Esophagus squamous epithelium (tissue), 4 donors: ENCODE results near the gene ST8SIA1.

Experiments used
- POLR2A ChIP-seq, 4 donors: fragments of 450-650 bp; IDR thresholded peaks; one replicate each; pipeline ENCODE4 v1.6.1; 2017; ENCODE audit warnings: antibody characterized with exemption in 4 of 4, mild to moderate bottlenecking in 4 of 4, moderate library complexity in 3 of 4
- TF ChIP-seq, protein P1 (sequence below), 6 experiments: fragments of 450-650 bp in 4 of 6; fragments of 200-600 bp in 2 of 6; sonication (generic) in 2 of 6; IDR thresholded peaks; one replicate each; pipeline ENCODE4 v1.5.1; 2016 to 2019; ENCODE audit warnings: antibody characterized with exemption in 6 of 6, mild to moderate bottlenecking in 4 of 6, moderate library complexity in 4 of 6

DNA sequence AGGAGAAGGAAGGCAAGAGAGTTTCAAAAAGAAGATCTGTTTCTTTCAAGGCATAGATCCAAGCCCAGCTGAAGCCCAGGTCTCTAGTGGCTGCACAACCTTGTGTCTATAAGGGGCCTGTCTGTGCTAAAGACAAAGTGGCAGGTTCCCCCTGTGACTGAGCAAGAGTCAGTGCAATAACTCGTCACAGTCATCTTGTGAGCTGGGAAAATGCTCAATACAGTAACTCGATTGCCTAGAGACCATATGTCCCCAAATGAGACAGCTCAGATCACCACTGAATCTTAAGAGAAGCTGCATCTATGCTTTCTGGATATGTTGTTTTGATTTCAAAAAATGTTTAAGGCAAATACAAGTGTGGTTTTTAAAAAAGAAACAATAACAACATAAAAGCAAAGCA, 24.2 kb downstream of the ST8SIA1 start:
- TF ChIP-seq, protein P1, sequence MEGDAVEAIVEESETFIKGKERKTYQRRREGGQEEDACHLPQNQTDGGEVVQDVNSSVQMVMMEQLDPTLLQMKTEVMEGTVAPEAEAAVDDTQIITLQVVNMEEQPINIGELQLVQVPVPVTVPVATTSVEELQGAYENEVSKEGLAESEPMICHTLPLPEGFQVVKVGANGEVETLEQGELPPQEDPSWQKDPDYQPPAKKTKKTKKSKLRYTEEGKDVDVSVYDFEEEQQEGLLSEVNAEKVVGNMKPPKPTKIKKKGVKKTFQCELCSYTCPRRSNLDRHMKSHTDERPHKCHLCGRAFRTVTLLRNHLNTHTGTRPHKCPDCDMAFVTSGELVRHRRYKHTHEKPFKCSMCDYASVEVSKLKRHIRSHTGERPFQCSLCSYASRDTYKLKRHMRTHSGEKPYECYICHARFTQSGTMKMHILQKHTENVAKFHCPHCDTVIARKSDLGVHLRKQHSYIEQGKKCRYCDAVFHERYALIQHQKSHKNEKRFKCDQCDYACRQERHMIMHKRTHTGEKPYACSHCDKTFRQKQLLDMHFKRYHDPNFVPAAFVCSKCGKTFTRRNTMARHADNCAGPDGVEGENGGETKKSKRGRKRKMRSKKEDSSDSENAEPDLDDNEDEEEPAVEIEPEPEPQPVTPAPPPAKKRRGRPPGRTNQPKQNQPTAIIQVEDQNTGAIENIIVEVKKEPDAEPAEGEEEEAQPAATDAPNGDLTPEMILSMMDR (IDR thresholded peaks at IDR 0.05) = no peak
- TF ChIP-seq POLR2A (IDR thresholded peaks at IDR 0.05) = no peak
